AG04450 (cell line): Measurements from ENCODE around the gene PRKD3. TPM values are rescaled to one million over a fixed set of nuclear protein-coding genes. Genes with fewer than 3 reads are reported as not detected.

Source experiments
- CTCF ChIA-PET: fragments of 300-600, 350-600 bp; formaldehyde crosslinking; extraction: SDS; loops from one replicate; lab custom pipeline; 2022; ENCODE audit warnings: antibody characterized with exemption, inconsistent platforms; lab: Charles Lee
- POLR2A ChIA-PET: fragments of 350-600 bp; formaldehyde crosslinking; extraction: SDS; loops from one replicate; lab custom pipeline; 2021; ENCODE audit warnings: antibody characterized with exemption, inconsistent platforms; lab: Yijun Ruan, JAX
- DNase-seq: peaks from one replicate; pipeline ENCODE4 v3.0.0-alpha.2; 2011; ENCODE audit warnings: low read depth, low spot score
- H3K27ac ChIP-seq: one replicate; pipeline ENCODE4 v1.5.1; 2012; ENCODE audit warnings: low read depth, low read length, control low read depth
- H3K27me3 ChIP-seq: one replicate; pipeline ENCODE4 v1.6.0; 2012; ENCODE audit warnings: low read length; ENCODE audit not compliant: control insufficient read depth, insufficient read depth
- H3K4me3 ChIP-seq: 2 replicates; pipeline ENCODE4 v1.5.1; 2011; ENCODE audit warnings: mild to moderate bottlenecking, low read depth, low read length, control low read depth
- H3K9me3 ChIP-seq: 2 replicates; pipeline ENCODE4 v1.5.1; 2012; ENCODE audit warnings: low read length; ENCODE audit not compliant: control insufficient read depth, insufficient read depth
- polyA plus RNA-seq: library from polyadenylated mRNA; depleted of rRNA; stranded (reverse); fragments of >200 nt; gene quantifications from 2 replicates; pipeline ENCODE4 v1.2.3, GENCODE V29; 2011
- TF ChIP-seq, protein P1 (sequence below): IDR thresholded peaks from 2 replicates; pipeline ENCODE4 v1.5.1; 2011; ENCODE audit warnings: low read depth, low read length, control low read depth, inconsistent platforms

Gene PRKD3
- polyA plus RNA-seq, 1 experiment = 49.5 TPM

DNA sequence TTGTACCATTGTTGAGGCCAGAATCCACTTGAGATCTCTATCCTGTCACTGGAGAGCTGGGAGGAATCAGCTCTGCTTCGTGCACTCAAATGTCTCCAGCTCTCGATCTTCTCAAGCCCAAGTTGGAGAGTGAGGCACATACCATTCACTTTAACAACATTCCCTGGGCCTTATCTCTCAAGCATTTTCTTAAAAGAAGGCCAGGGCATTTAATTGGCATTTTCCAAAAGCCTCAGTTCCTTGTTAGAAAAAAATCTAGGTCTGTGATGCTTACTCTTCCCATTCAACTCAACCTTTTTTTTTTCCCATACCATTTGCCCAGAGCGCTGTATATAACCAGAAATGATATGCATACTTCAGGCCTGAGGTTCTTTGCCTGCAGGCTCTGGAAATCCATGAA is 29.9 kb upstream of the PRKD3 start:
- DNase-seq = no peak
- Histone ChIP-seq H3K4me3 (no peak overlapping the region), H3K27ac (no peak overlapping the region), H3K9me3 (no peaks in the 10 kb centered on the region), H3K27me3 (peaks cover 11% of the 10 kb centered on the region)
- TF ChIP-seq, protein P1, sequence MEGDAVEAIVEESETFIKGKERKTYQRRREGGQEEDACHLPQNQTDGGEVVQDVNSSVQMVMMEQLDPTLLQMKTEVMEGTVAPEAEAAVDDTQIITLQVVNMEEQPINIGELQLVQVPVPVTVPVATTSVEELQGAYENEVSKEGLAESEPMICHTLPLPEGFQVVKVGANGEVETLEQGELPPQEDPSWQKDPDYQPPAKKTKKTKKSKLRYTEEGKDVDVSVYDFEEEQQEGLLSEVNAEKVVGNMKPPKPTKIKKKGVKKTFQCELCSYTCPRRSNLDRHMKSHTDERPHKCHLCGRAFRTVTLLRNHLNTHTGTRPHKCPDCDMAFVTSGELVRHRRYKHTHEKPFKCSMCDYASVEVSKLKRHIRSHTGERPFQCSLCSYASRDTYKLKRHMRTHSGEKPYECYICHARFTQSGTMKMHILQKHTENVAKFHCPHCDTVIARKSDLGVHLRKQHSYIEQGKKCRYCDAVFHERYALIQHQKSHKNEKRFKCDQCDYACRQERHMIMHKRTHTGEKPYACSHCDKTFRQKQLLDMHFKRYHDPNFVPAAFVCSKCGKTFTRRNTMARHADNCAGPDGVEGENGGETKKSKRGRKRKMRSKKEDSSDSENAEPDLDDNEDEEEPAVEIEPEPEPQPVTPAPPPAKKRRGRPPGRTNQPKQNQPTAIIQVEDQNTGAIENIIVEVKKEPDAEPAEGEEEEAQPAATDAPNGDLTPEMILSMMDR = no peak
- ChIA-PET POLR2A (interaction anchor here (0.5 kb wide), 1 partner anchor 17 kb away, joined by 4 read pairs; no protein-coding TSS in a partner anchor), CTCF (interaction anchor here (1.3 kb wide), 1 partner anchor 42 kb away, joined by 4 read pairs; no protein-coding TSS in a partner anchor)

DNA sequence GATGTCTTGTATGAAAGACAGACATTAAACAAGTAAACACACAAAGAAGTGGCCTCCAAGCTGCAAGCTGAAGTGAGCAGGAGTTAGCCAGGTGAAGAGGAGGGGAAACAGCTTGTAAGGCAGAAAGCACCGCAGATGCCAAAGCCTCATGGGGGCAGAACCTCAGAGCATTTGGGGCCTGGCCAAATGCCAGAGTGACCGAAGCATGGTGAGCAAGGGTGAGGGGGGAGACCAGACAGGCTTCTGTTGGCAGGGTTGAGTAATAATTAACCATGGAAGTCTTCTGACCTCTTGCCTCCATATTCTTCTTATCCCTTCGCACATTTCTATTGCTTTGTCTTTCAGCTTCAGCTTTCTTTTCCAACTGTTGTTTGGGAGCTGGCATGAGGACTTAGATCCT is 25.4 kb upstream of the PRKD3 start:
- no peak for DNase-seq
- Histone ChIP-seq H3K4me3 (no peak overlapping the region), H3K27ac (no peak overlapping the region), H3K9me3 (no peaks in the 10 kb centered on the region), H3K27me3 (no peaks in the 10 kb centered on the region)
- ChIA-PET CTCF (interaction anchor here (1.3 kb wide), 1 partner anchor 46 kb away, joined by 8 read pairs; no protein-coding TSS in a partner anchor), POLR2A (no interaction called here)
- TF ChIP-seq, protein P1 = no peak

DNA sequence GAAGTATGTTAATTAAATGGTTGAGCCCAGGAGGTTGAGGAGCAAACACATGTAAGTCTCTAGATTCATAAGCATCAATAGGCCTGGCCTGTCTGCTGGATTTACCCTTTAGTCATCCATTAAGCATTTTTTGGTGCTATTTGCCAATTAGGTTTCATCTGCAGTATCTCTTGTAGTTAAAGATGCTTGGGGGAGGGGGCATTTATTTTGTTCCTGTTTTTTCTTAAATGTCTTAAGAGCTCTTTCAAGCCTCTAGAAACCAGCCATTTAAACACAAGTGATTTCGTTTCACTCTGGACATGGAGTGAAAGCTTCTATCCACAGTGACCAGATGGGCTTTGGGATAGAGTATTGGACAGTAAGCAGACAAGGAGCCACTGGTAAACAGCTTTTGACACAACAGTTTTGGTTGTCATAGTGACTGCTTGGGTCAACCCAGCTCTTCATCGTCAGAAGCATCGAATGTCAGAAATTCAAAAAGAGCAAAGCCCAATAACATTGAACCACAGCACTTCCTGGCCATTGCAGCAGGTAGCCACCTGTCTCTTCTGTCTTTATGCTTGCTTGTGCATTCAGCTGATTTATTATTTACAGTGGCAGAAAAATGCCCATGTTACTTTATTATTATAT is 24.7 kb upstream of the PRKD3 start:
- TF ChIP-seq, protein P1 = no peak
- DNase-seq = no peak
- CTCF ChIA-PET = interaction anchor here (0.7 to 1.3 kb wide), 2 partner anchors 47 to 65 kb away, joined by 4 to 8 read pairs; no protein-coding TSS in a partner anchor

DNA sequence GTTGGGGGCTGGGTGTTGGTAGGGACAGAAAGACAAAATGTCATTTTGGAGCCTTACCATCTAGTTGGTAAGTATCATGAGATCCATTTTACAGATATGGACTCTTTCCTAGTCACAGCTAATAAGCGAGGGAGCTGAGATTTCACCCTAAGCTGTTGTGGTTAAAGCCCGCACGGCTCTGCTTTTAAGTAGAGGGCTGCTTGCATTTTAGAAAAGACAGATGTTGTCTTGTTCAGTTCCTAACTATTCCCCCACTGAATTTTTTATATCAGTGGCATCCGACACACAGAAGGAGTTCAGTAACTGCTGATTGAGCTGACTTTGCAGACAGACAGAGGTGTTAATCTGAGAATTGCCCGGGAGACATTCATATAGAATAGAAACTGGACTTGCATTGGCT is 23.5 kb upstream of the PRKD3 start:
- Histone ChIP-seq H3K4me3 (no peak overlapping the region), H3K27ac (no peak overlapping the region), H3K27me3 (no peaks in the 10 kb centered on the region), H3K9me3 (no peaks in the 10 kb centered on the region; the same call in 1 of the 2 replicates)
- POLR2A ChIA-PET = no interaction called here
- TF ChIP-seq, protein P1 = no peak
- DNase-seq = no peak
- CTCF ChIA-PET = interaction anchor here (1.4 kb wide), 1 partner anchor 529 kb away, joined by 3 read pairs; no protein-coding TSS in a partner anchor

More for the DNA sequence above, 24.7 kb upstream of the PRKD3 start:
- Histone ChIP-seq H3K9me3 (no peaks in the 10 kb centered on the region; the same call in 1 of the 2 replicates), H3K27ac (no peak overlapping the region), H3K4me3 (no peak overlapping the region), H3K27me3 (no peaks in the 10 kb centered on the region)
- POLR2A ChIA-PET = no interaction called here
